H1 (cell line): ENCODE data around the gene MEGF11. TPM values are rescaled to one million over a fixed set of nuclear protein-coding genes. Genes with fewer than 3 reads are reported as not detected.

ENCODE experiments used
- CTCF ChIA-PET: fragments of 300-600 bp; sonication (Branson Sonifier 250); formaldehyde crosslinking; loops from one replicate; lab custom pipeline; 2021; ENCODE audit not compliant: partially characterized antibody; lab: Charles Lee
- POLR2A ChIA-PET: fragments of 300-600 bp; sonication (Branson Sonifier 250); formaldehyde crosslinking; loops from one replicate; lab custom pipeline; 2021; ENCODE audit warnings: inconsistent platforms; ENCODE audit not compliant: partially characterized antibody; lab: Charles Lee
- DNase-seq, 2 experiments: peaks; one replicate each; pipeline versions ENCODE4 v3.0.0 to v3.0.0-alpha.2; 2010 to 2022; ENCODE audit warnings: low spot score in 2 of 2, low read depth in 1 of 2, mixed read lengths in 1 of 2
- FAIRE-seq: peaks from 2 replicates; lab custom pipeline; 2011; peaks lifted over from hg19 to GRCh38; lab: Jason Lieb, UNC
- H2AFZ ChIP-seq: 2 replicates; pipeline ENCODE4 v1.8.1; 2012; ENCODE audit warnings: low read length, inconsistent platforms
- H2AK5ac ChIP-seq: 2 replicates; pipeline ENCODE4 v1.6.1; 2013; ENCODE audit warnings: low read depth, low read length
- H2BK120ac ChIP-seq: replicated peaks from 2 replicates; pipeline ENCODE3; 2013; ENCODE audit warnings: low read depth, low read length, inconsistent platforms
- H2BK12ac ChIP-seq: 2 replicates; pipeline ENCODE4 v1.6.1; 2013; ENCODE audit warnings: low read depth, low read length
- H2BK15ac ChIP-seq: 2 replicates; pipeline ENCODE4 v1.6.1; 2013; ENCODE audit warnings: low read length
- H2BK20ac ChIP-seq: 2 replicates; pipeline ENCODE4 v1.6.1; 2013; ENCODE audit warnings: low read length
- H2BK5ac ChIP-seq: 2 replicates; pipeline ENCODE4 v1.6.1; 2013; ENCODE audit warnings: low read depth, low read length
- H3K14ac ChIP-seq: 2 replicates; pipeline ENCODE4 v1.6.1; 2013; ENCODE audit warnings: inconsistent platforms; ENCODE audit not compliant: insufficient read length
- H3K18ac ChIP-seq: 2 replicates; pipeline ENCODE4 v1.6.1; 2013; ENCODE audit warnings: low read length; ENCODE audit errors: extremely low read depth
- H3K23ac ChIP-seq: 2 replicates; pipeline ENCODE4 v1.6.1; 2013; ENCODE audit warnings: inconsistent platforms; ENCODE audit not compliant: insufficient read length
- H3K23me2 ChIP-seq: 2 replicates; pipeline ENCODE4 v1.6.1; 2013; ENCODE audit warnings: low read depth, low read length
- H3K27ac ChIP-seq: 2 replicates; pipeline ENCODE4 v1.6.1; 2011; ENCODE audit warnings: low read depth, low read length, inconsistent platforms
- H3K27me3 ChIP-seq, 4 experiments: replicated peaks in 1 of 4; 1 replicate in 1 of 4; 2 replicates in 3 of 4; pipeline versions ENCODE4 v1.6.1 to v1.8.1; 2011 to 2013; ENCODE audit warnings: low read length in 3 of 4, mild to moderate bottlenecking in 3 of 4, inconsistent platforms in 2 of 4, mixed read lengths in 2 of 4, moderate library complexity in 1 of 4; ENCODE audit not compliant: control insufficient read depth in 3 of 4, insufficient read depth in 3 of 4; ENCODE audit errors: extremely low read depth in 1 of 4
- H3K36me3 ChIP-seq, 4 experiments: 2 replicates each; pipeline versions ENCODE4 v1.6.1 to v1.8.1; 2011 to 2013; ENCODE audit warnings: mild to moderate bottlenecking in 4 of 4, low read length in 3 of 4, moderate library complexity in 2 of 4, control low read depth in 1 of 4, inconsistent platforms in 1 of 4; ENCODE audit not compliant: insufficient read depth in 4 of 4, control insufficient read depth in 2 of 4
- H3K4ac ChIP-seq: replicated peaks from 2 replicates; pipeline ENCODE3; 2013; ENCODE audit warnings: low read length, low read depth, mixed read lengths, inconsistent platforms; ENCODE audit not compliant: insufficient read length
- H3K4me1 ChIP-seq, 4 experiments: replicated peaks in 1 of 4; 1 replicate in 1 of 4; 2 replicates in 3 of 4; pipeline versions ENCODE4 v1.6.1 to v1.8.1; 2011 to 2013; ENCODE audit warnings: low read length in 3 of 4, inconsistent platforms in 2 of 4, mixed read lengths in 1 of 4; ENCODE audit not compliant: insufficient read depth in 4 of 4, control insufficient read depth in 3 of 4
- H3K4me2 ChIP-seq, 2 experiments: 2 replicates each; pipeline versions ENCODE4 v1.6.1 to v1.8.1; 2011 to 2013; ENCODE audit warnings: low read depth in 2 of 2, low read length in 2 of 2, control low read depth in 1 of 2, inconsistent platforms in 1 of 2, mild to moderate bottlenecking in 1 of 2; ENCODE audit not compliant: insufficient read depth in 1 of 2
- H3K4me3 ChIP-seq, 4 experiments: fragments of 200-600, 300-600 bp in 1 of 4; sonication (generic), shearing (Covaris generic), sonication (Bioruptor Twin) in 1 of 4; 2 replicates each; pipeline versions ENCODE4 v1.5.1 to v1.8.1; 2011 to 2016; ENCODE audit warnings: low read length in 4 of 4, low read depth in 3 of 4, control low read depth in 2 of 4, inconsistent platforms in 2 of 4, mild to moderate bottlenecking in 2 of 4, mixed read lengths in 1 of 4, moderate library complexity in 1 of 4; ENCODE audit not compliant: insufficient read depth in 2 of 4; ENCODE audit errors: extremely low read depth in 1 of 4
- H3K56ac ChIP-seq: replicated peaks from 2 replicates; pipeline ENCODE3; 2013; ENCODE audit warnings: low read depth, mild to moderate bottlenecking, mixed read lengths, low read length, inconsistent platforms; ENCODE audit not compliant: insufficient read length
- H3K79me1 ChIP-seq: 2 replicates; pipeline ENCODE4 v1.6.1; 2013; ENCODE audit warnings: low read depth, low read length, control low read depth
- H3K79me2 ChIP-seq, 2 experiments: 2 replicates each; pipeline versions ENCODE4 v1.6.1 to v1.8.1; 2012 to 2013; ENCODE audit warnings: low read length in 2 of 2, mild to moderate bottlenecking in 2 of 2, inconsistent platforms in 1 of 2; ENCODE audit not compliant: insufficient read depth in 2 of 2, control insufficient read depth in 1 of 2
- H3K9ac ChIP-seq, 4 experiments: replicated peaks in 1 of 4; 1 replicate in 1 of 4; 2 replicates in 3 of 4; pipeline versions ENCODE4 v1.6.1 to v1.8.1; 2011 to 2013; ENCODE audit warnings: low read depth in 3 of 4, low read length in 3 of 4, control low read depth in 2 of 4, mild to moderate bottlenecking in 2 of 4, moderate library complexity in 2 of 4, inconsistent platforms in 1 of 4; ENCODE audit errors: extremely low read depth in 1 of 4
- H3K9me3 ChIP-seq, 2 experiments: 2 replicates each; pipeline versions ENCODE4 v1.6.1 to v1.8.1; 2012 to 2013; ENCODE audit warnings: mild to moderate bottlenecking in 2 of 2, moderate library complexity in 2 of 2, control low read depth in 1 of 2, inconsistent platforms in 1 of 2, low read depth in 1 of 2, low read length in 1 of 2, mixed read lengths in 1 of 2; ENCODE audit not compliant: insufficient read depth in 2 of 2
- H4K20me1 ChIP-seq, 2 experiments: replicated peaks in 1 of 2; 2 replicates each; pipeline versions ENCODE3 to v1.8.1; 2011 to 2013; ENCODE audit warnings: inconsistent platforms in 2 of 2, low read length in 2 of 2, mild to moderate bottlenecking in 1 of 2; ENCODE audit not compliant: insufficient read depth in 2 of 2, control insufficient read depth in 1 of 2
- H4K5ac ChIP-seq: 2 replicates; pipeline ENCODE4 v1.6.1; 2013; ENCODE audit warnings: low read length, low read depth, mixed read lengths, inconsistent platforms; ENCODE audit not compliant: insufficient read length
- H4K8ac ChIP-seq: 2 replicates; pipeline ENCODE4 v1.8.0; 2013; ENCODE audit warnings: mild to moderate bottlenecking, moderate library complexity, low read length, inconsistent platforms; ENCODE audit not compliant: insufficient read depth; ENCODE audit errors: extremely low read depth
- H4K91ac ChIP-seq: replicated peaks from 2 replicates; pipeline ENCODE3; 2013; ENCODE audit warnings: low read length, mixed read lengths, inconsistent platforms; ENCODE audit not compliant: insufficient read length
- KDM4A ChIP-seq: IDR thresholded peaks from one replicate; pipeline ENCODE4 v1.7.1; 2012; ENCODE audit warnings: low read depth, mild to moderate bottlenecking, moderate library complexity, low read length, inconsistent platforms; ENCODE audit not compliant: severe bottlenecking
- MAFK ChIP-seq: IDR thresholded peaks from 2 replicates; pipeline ENCODE4 v1.6.1; 2012; ENCODE audit warnings: low read depth, mild to moderate bottlenecking, improper control_type of control experiment, low read length
- NRF1 ChIP-seq: IDR thresholded peaks from 2 replicates; pipeline ENCODE4 v1.6.1; 2011; ENCODE audit warnings: mild to moderate bottlenecking, low read depth, low read length, improper control_type of control experiment
- SAP30 ChIP-seq: fragments of 300-600 bp; sonication (generic); IDR thresholded peaks from 2 replicates; pipeline ENCODE4 v1.7.1; 2012; ENCODE audit warnings: low read length, moderate library complexity, mild to moderate bottlenecking, inconsistent platforms; ENCODE audit not compliant: insufficient read depth, insufficient replicate concordance
- SIX5 ChIP-seq: IDR thresholded peaks from 2 replicates; pipeline ENCODE4 v1.6.1; 2011; ENCODE audit warnings: mild to moderate bottlenecking, low read depth, low read length
- ZNF274 ChIP-seq: IDR thresholded peaks from 2 replicates; pipeline ENCODE4 v1.7.0; 2012; ENCODE audit warnings: low read length, borderline replicate concordance; ENCODE audit errors: extremely low read depth
- WGBS, 2 experiments: shearing (Covaris generic) in 1 of 2; methylation state at CpG; one replicate each; pipeline versions ENCODE4 v1.1.6 to v1.1.7; 2013 to 2015; ENCODE audit warnings: low lambda C conversion rate in 2 of 2, mixed read lengths in 2 of 2, inconsistent platforms in 1 of 2, low coverage in 1 of 2, missing lambda C conversion rate in 1 of 2; ENCODE audit not compliant: insufficient replicate concordance in 2 of 2, insufficient coverage in 1 of 2, insufficient read length in 1 of 2; ENCODE audit errors: extremely low coverage in 1 of 2, missing lambda C conversion rate in 1 of 2; 5-methylcytosine and 5-hydroxymethylcytosine counted together
- polyA plus RNA-seq, 7 experiments: library from polyadenylated mRNA; depleted of rRNA in 3 of 7; stranded (reverse) in 5 of 7; unstranded in 2 of 7; fragments of >200 nt in 5 of 7; fragments of 200-250 nt in 2 of 7; gene quantifications; 1 replicate in 5 of 7; 2 replicates in 1 of 7; 4 replicates in 1 of 7; pipeline versions ENCODE4 v1.2.1 to v1.2.3, GENCODE V29; 2011 to 2013; ENCODE audit warnings: missing spikeins in 2 of 7, mixed read lengths in 2 of 7
- total RNA-seq: library from RNA; stranded (reverse); fragmentation: NEBNext Ultra II Directional; extraction: Animal tissue kit (Norgen Biotek cat#: 25700); gene quantifications from 2 replicates; pipeline ENCODE4 v1.2.1, GENCODE V29; 2021

The MEGF11 gene
- total and polyA plus RNA-seq, 2 of the 8 experiments (the other 6 are each of a cell fraction or from before 2014, with no cell fraction given): 4.4 to 4.8 TPM

GRCh38 chr15:65960586-65960985, 293.0 kb downstream of the MEGF11 start:
- H3K14ac ChIP-seq: no peak overlapping the region
- FAIRE-seq: no peak
- no peak overlapping the region for H4K8ac ChIP-seq

More at GRCh38 chr15:65960586-65960985, 293.0 kb downstream of the MEGF11 start:
- H2BK120ac ChIP-seq: no peak overlapping the region
- H3K27me3 ChIP-seq: peaks cover 0 to 4% (median 0%) of the 10 kb centered on the region in 4 experiments; a peak in 1 of 7 replicates
- ChIA-PET CTCF (interaction anchor here (0.6 to 2.9 kb wide), 13 partner anchors 12 to 366 kb away, joined by 3 to 18 read pairs (median 3); no protein-coding TSS in a partner anchor), POLR2A (interaction anchor here (0.7 to 1.5 kb wide), 2 partner anchors 9 to 25 kb away, joined by 3 to 4 read pairs; no protein-coding TSS in a partner anchor)
- no peak overlapping the region for H2BK20ac ChIP-seq
- H3K4me2 ChIP-seq: no peak overlapping the region
- no peaks in the 10 kb centered on the region for H3K23me2 ChIP-seq
- H3K79me1 ChIP-seq: no peaks in the 10 kb centered on the region
- H3K9me3 ChIP-seq: no peaks in the 10 kb centered on the region
- H4K20me1 ChIP-seq: no peaks in the 10 kb centered on the region
- no peak overlapping the region for H3K9ac ChIP-seq
- no peak overlapping the region for H3K4me3 ChIP-seq
- no peak for DNase-seq
- no peak overlapping the region for H2BK12ac ChIP-seq
- H2AFZ ChIP-seq: no peak overlapping the region
- H3K56ac ChIP-seq: no peak overlapping the region
- H2BK15ac ChIP-seq: no peak overlapping the region
- no peak overlapping the region for H3K23ac ChIP-seq
- 77% methylated on average over 3 of the region's 3 CpGs; no CpG with 5 or more reads in 1 of the 2 experiments for WGBS, 2 experiments
- no peak overlapping the region for H4K91ac ChIP-seq
- H3K79me2 ChIP-seq: no peaks in the 10 kb centered on the region
- no peak overlapping the region for H3K27ac ChIP-seq
- TF ChIP-seq SIX5 (no peak), ZNF274 (no peak), NRF1 (no peak), KDM4A (no peak), SAP30 (no peak), MAFK (peak; percentile 19; the same call in 1 of the 2 replicates)
- no peak overlapping the region for H3K18ac ChIP-seq
- no peaks in the 10 kb centered on the region for H3K36me3 ChIP-seq
- no peak overlapping the region for H4K5ac ChIP-seq
- H2BK5ac ChIP-seq: no peak overlapping the region
- H3K4ac ChIP-seq: no peak overlapping the region
- no peak overlapping the region; the same call in 1 of the 2 replicates for H2AK5ac ChIP-seq
- peaks cover 0 to 9% (median 0%) of the 10 kb centered on the region in 4 experiments; a peak in 1 of 7 replicates for H3K4me1 ChIP-seq
